HL-60 (cell line): Measurements from ENCODE around the gene AOPEP.

Experiments used
- POLR2AphosphoS5 ChIP-seq: IDR thresholded peaks from 2 replicates; pipeline ENCODE4 v1.6.1; 2012; ENCODE audit warnings: low read depth
- TF ChIP-seq, protein P1 (sequence below): IDR thresholded peaks from one replicate; pipeline ENCODE4 v1.5.1; 2011; ENCODE audit warnings: low read length, control low read depth, inconsistent platforms; ENCODE audit not compliant: insufficient read depth
- TF ChIP-seq, protein P2 (sequence below): IDR thresholded peaks from 2 replicates; pipeline ENCODE4 v1.6.1; 2012; ENCODE audit warnings: low read depth; ENCODE audit not compliant: insufficient replicate concordance

DNA sequence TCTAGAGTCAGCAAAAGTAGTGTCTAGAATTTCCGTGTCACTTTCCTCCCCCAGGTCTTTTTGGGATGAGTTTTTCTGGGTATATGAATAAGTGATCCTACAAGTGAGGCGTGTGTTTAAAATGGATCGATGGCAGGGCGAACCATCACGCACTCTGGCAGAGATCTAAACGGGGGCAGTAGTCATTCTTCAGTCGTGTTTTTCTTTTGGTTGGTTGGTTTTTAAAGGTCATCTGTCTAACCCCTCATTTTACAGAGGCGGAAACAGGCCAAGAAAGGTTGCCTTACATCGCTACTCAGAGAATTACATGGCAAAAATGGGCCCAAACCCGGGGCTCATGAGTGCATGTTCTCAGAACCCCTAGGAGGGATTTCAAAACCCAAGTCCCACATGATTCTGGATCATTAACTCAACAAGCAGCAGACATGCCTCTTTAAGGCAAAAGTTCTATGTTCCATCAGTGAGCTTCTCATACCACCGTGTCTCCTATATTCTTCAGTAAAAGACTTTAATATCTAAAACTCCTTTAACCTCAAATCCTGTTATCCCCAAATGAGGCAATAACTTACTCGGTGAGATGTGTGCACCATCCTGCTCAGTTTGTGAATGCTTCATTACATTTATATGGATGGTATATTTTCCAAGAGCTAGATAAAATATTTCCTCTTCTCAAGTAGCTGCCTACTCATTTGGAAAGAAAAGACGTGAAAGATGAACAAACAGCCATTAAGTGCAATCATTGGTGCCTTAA, 145.8 kb downstream of the AOPEP start:
- TF ChIP-seq, protein P1, sequence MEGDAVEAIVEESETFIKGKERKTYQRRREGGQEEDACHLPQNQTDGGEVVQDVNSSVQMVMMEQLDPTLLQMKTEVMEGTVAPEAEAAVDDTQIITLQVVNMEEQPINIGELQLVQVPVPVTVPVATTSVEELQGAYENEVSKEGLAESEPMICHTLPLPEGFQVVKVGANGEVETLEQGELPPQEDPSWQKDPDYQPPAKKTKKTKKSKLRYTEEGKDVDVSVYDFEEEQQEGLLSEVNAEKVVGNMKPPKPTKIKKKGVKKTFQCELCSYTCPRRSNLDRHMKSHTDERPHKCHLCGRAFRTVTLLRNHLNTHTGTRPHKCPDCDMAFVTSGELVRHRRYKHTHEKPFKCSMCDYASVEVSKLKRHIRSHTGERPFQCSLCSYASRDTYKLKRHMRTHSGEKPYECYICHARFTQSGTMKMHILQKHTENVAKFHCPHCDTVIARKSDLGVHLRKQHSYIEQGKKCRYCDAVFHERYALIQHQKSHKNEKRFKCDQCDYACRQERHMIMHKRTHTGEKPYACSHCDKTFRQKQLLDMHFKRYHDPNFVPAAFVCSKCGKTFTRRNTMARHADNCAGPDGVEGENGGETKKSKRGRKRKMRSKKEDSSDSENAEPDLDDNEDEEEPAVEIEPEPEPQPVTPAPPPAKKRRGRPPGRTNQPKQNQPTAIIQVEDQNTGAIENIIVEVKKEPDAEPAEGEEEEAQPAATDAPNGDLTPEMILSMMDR: no peak
- TF ChIP-seq, protein P2, sequence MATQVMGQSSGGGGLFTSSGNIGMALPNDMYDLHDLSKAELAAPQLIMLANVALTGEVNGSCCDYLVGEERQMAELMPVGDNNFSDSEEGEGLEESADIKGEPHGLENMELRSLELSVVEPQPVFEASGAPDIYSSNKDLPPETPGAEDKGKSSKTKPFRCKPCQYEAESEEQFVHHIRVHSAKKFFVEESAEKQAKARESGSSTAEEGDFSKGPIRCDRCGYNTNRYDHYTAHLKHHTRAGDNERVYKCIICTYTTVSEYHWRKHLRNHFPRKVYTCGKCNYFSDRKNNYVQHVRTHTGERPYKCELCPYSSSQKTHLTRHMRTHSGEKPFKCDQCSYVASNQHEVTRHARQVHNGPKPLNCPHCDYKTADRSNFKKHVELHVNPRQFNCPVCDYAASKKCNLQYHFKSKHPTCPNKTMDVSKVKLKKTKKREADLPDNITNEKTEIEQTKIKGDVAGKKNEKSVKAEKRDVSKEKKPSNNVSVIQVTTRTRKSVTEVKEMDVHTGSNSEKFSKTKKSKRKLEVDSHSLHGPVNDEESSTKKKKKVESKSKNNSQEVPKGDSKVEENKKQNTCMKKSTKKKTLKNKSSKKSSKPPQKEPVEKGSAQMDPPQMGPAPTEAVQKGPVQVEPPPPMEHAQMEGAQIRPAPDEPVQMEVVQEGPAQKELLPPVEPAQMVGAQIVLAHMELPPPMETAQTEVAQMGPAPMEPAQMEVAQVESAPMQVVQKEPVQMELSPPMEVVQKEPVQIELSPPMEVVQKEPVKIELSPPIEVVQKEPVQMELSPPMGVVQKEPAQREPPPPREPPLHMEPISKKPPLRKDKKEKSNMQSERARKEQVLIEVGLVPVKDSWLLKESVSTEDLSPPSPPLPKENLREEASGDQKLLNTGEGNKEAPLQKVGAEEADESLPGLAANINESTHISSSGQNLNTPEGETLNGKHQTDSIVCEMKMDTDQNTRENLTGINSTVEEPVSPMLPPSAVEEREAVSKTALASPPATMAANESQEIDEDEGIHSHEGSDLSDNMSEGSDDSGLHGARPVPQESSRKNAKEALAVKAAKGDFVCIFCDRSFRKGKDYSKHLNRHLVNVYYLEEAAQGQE: no peak
- no peak for TF ChIP-seq POLR2AphosphoS5
